NCI-H1436 treated with DMSO at 0.1 percent for 48 hours (cell line): ENCODE data around the gene UBL3.

Experiments
- DNase-seq: peaks from one replicate; lab custom pipeline; 2025; lab: John Stamatoyannopoulos, UW

The UBL3 gene

GRCh38 chr13:29856426-29856825, 6.0 kb upstream of the UBL3 start:
- DNase-seq, result no peak

GRCh38 chr13:29855784-29856183, 5.4 kb upstream of the UBL3 start:
- DNase-seq, result no peak

- no peak for DNase-seq
These were observed 4.6 kb upstream of the UBL3 start for GRCh38 chr13:29855009-29855408.

- DNase-seq, result no peak
These were observed 2.7 kb upstream of the UBL3 start for GRCh38 chr13:29853131-29853530.

GRCh38 chr13:29852472-29853054, 2.1 kb upstream of the UBL3 start:
- no peak for DNase-seq

GRCh38 chr13:29849731-29850212, 645 bp downstream of the UBL3 start:
- no peak for DNase-seq

GRCh38 chr13:29849071-29849631, 1.3 kb downstream of the UBL3 start:
- no peak for DNase-seq

GRCh38 chr13:29847501-29847983, 2.9 kb downstream of the UBL3 start:
- no peak for DNase-seq

GRCh38 chr13:29846475-29847256, 3.8 kb downstream of the UBL3 start:
- no peak for DNase-seq

- no peak for DNase-seq
These were observed 4.9 kb downstream of the UBL3 start for GRCh38 chr13:29845440-29846056.

GRCh38 chr13:29844441-29844840, 6.0 kb downstream of the UBL3 start:
- no peak for DNase-seq

GRCh38 chr13:29840585-29840984, 9.8 kb downstream of the UBL3 start:
- DNase-seq, result no peak

GRCh38 chr13:29835280-29836061, 14.9 kb downstream of the UBL3 start:
- no peak for DNase-seq

- no peak for DNase-seq
These were observed 17.6 kb downstream of the UBL3 start for GRCh38 chr13:29832761-29833298.

GRCh38 chr13:29830000-29830399, 20.4 kb downstream of the UBL3 start:
- no peak for DNase-seq

- DNase-seq, result no peak
These were observed 31.3 kb downstream of the UBL3 start for GRCh38 chr13:29819143-29819542.

GRCh38 chr13:29817604-29818378, 32.6 kb downstream of the UBL3 start:
- no peak for DNase-seq

GRCh38 chr13:29816715-29817114, 33.7 kb downstream of the UBL3 start:
- DNase-seq, result no peak

GRCh38 chr13:29815336-29815735, 35.1 kb downstream of the UBL3 start:
- DNase-seq, result no peak

- no peak for DNase-seq
These were observed 39.5 kb downstream of the UBL3 start for GRCh38 chr13:29810898-29811297.
